CD4-positive, alpha-beta T cell treated with Interferon gamma for 1 hour (primary cell): ENCODE results near the gene MGLL.

ENCODE experiments used
- DNase-seq: peaks from one replicate; pipeline ENCODE4 v3.0.0-alpha.2; 2020

MGLL gene

DNA sequence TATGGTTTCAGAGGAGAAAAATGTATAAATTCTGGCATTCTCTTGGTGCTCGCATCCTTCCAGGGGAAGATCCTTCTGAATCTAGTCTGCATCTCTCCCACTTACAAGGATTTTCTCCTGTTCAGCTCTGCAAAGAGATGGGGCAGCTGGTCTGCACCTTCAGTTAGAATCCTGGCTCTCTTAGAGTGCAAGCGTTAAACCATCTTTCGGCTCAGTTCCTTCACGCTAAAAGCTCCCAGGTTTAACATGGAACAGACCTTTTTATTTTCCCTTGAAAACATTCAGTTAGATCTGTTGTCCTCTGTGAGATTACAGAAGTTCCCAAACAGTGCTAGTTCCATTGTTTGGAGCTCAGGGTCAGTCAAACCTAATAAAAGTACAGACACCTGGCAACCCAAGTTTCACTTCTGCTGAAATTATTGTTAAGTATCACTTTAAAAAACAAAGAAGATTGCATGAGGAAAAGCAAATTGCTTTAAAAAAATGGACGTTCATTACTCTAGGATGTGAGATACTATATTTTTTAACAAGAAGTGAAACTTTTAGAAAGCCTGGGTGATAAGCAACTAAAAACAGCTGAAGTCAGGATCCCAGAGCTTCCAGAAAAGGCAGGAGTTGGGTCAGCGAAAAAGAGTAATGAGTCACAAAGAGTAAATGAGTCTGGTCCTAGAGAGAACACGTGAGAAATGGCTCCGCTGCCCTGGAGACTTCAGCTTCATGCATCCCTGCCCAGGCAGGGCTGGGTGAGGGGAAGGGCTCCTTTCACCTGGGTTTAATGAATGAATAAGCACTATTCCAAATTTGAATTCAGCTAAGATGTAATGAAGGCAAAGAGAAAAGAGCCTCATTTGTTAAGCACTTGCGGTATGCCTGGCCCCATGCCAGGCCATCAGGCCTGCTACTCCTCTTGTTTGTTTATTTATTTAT, 86.3 kb downstream of the MGLL start:
- DNase-seq = peak; percentile 11

DNA sequence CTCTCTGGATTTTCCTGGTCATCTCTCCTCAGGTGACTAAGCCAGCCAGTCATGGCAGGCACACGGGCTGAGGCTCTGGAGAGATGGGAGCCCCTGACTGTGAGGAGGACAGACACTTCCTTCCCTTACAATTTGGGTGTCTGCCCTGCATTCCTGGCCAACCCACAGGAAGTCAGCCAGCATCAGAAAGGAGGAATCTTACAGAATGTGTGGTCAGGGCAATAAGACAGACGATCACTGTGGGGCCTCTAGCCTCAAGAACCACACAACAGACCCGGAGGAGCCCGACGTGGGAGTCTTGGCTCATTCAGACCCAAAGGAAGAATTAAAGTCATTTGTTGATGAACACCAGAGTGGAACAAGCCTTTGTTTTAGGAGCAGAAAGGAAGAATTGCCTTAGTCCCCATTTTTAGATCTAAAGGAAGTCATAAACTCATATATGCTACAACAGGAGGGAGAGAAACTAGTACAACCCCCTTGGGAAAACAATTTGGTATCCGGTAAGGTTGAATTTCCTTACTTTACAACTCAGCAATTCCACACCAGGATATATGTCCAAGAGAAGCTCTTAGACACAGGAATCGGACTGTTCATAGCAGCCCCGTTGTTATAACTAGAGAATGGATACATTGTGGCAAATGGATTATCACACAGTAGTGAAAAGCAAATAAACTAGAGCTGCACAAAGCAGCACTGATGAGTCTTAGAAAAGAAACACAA, 87.4 kb downstream of the MGLL start:
- no peak for DNase-seq

- no peak for DNase-seq
Observed at GRCh38 chr3:127734181-127734720, 88.1 kb downstream of the MGLL start.

- DNase-seq = no peak
Observed at GRCh38 chr3:127733781-127734180, 88.5 kb downstream of the MGLL start.

DNA sequence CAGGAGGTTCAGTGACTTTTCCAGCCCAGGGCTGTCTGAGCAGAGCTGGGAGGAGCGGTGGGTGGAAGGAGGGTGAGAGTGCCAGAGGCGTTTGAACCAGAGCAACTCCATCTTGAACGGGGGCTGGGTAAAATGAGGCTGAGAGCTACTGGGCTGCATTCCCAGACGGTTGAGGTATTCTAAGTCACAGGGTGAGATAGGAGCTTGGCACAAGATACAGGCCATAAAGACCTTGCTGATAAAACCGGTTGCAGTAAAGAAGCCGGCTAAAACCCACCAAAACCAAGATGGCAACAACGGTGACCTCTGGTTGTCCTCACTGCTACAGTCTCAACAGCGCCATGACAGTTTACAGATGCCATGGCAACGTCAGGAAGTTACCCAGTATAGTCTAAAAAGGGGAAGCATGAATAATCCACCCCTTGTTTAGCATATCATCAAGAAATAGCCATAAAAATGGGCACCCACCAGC, 89.4 kb downstream of the MGLL start:
- DNase-seq = peak; percentile 47

DNA sequence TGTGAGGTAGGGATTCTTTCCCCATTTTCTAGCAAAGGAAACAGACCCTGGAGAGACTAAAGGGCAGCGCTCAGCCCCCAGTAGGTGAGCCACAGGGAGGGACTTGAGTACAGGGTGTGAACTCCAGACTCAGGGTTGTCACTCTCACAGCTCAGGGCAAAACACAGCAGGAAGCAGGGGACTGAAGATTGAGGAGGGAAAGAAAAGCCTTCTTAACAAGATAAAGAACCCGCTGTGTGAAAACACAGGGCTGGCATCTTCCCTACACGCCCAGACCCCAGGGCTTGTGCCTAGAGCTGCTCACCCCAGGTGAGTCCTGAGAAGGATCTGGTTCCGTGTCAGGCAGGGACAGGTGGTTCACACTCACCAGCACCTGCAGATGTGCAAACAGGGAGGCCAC, 90.0 kb downstream of the MGLL start:
- no peak for DNase-seq

DNA sequence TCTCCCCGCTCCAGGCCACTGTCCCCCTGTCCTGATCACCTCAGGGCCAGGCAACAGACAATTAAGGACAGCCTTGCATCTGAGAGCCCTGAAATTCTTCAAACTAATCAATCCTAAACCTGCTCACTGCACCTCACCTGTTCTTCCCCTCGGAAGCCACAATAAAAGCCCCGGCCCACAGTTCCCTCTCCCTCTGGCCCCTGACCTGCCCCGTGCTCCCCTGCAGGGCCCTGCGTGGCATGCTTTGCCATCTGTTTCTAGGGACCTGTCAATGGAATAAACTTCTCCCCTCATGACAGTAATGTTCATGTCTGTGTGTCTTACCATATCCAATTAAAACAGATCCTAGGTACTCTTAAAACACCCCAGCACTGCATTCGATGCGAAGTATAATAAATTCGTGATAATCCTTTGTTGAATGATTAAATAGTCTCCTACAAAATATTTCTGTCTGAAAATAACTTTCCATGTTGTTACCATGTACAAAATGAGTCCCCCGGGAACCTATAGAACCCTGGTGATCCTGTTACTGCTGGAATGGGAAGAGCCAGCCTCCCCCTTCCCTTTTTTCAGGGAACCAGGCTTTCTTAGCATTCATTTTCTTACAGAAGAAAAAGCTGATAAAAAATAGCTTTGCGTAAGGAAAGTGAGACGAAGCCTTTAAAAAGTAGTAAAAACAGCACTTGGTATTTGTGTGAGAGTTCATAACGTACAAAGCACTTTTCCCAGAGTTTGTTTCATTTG, 90.6 kb downstream of the MGLL start:
- no peak for DNase-seq

DNA sequence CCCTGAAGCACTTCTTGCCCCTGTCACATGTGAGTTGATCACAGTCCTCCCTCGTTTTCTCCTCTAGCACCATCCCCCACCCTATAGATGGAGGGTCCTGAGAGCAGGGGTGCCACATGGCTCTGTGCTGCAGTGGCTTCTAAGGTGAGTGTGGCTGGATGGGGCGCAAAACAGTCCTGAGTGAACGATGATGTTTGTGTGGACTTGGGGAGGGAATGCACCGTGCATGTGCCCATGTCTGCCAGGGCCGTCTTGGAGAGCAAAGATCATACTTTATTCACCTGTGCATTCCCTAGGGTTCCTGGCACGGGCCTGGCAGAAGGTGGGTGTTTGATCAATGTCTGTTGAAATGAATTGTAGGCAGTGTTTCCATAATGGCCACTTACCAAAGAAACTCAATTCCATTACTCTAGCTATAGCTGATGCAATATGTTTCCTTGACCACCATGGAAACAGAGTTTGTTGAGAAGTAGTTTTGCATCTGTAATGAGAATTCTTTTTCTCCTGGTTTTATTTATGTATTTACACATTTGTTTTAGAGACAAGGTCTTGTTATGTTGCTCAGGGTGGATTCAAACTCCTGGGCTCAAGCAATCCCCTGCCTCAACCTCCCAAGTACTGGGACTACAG, 91.5 kb downstream of the MGLL start:
- no peak for DNase-seq

DNA sequence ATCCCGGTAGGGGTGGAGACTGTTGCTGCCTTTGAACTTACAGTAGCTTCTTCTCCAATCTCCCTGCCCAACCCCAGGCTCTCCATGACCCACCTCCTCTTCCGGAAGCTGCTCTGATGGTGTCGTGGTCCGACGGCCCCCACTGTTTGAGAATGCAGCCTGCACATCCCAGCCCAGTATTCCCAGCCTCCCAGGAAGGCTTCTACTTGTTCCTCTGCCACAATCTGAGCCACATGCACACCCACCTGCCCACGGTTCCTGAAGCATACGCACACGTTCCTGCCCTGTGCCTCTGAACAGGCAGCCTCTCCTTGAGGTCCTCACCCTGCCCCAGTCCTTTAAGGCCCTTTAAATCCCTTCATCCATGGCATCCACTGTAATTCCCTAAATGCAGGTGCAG, 92.1 kb downstream of the MGLL start:
- DNase-seq = no peak

GRCh38 chr3:127729556-127730056, 92.7 kb downstream of the MGLL start:
- DNase-seq = peak; percentile 40

GRCh38 chr3:127728417-127729015, 93.8 kb downstream of the MGLL start:
- DNase-seq = no peak

DNA sequence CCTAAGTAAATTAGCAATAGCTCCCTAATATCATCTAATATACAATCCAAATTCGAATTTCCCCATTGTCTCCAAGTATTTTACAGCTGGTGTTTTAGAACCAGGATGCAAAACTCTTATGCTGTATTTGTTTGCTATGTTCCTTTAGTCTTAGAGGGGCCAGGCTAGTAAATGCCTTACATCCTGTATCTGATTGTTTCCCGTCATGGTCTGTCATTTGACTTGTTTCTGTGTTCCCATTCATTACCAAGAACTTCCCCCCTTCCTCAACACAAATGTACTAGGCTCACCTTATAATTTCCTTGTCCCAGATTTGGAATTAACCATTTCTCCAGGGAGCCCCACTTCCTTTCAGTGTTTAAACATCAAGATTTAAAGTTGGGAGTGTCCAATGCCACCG, 95.4 kb downstream of the MGLL start:
- no peak for DNase-seq

- DNase-seq = no peak
Observed at GRCh38 chr3:127723011-127723567, 99.2 kb downstream of the MGLL start.

DNA sequence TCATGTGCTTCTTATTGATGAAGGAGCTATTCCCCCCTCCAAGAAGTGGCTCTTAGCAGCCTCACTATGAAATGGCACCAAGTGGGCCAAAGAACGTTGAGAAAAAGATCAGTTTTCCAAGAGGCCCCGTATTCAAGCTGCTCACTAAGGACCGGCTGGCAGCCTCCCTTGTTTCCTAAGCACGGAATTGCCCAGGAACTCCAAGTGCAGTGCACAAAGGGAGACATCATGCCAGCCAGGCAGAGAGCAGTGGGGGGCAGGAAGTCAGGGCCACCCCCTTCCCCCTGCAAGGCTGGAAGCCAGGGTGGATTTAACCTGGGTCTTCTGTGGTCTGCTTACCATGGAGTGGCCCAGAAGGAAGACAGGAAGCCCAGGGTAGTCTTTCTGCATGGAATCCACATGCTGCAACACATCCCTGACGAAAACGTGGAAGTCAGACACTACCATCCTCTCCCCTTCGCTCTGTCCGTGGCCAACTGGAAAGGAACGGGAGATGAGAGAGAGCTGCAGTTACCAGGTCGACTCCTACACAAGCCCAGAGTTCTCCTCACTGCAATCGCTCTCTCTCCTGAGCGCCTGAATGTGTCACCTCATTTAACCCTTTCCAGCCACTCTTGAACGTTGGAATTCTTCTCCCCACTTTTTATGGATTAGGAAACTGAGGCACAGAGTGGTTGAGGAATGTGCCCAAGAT, 100.1 kb downstream of the MGLL start:
- DNase-seq = no peak

DNA sequence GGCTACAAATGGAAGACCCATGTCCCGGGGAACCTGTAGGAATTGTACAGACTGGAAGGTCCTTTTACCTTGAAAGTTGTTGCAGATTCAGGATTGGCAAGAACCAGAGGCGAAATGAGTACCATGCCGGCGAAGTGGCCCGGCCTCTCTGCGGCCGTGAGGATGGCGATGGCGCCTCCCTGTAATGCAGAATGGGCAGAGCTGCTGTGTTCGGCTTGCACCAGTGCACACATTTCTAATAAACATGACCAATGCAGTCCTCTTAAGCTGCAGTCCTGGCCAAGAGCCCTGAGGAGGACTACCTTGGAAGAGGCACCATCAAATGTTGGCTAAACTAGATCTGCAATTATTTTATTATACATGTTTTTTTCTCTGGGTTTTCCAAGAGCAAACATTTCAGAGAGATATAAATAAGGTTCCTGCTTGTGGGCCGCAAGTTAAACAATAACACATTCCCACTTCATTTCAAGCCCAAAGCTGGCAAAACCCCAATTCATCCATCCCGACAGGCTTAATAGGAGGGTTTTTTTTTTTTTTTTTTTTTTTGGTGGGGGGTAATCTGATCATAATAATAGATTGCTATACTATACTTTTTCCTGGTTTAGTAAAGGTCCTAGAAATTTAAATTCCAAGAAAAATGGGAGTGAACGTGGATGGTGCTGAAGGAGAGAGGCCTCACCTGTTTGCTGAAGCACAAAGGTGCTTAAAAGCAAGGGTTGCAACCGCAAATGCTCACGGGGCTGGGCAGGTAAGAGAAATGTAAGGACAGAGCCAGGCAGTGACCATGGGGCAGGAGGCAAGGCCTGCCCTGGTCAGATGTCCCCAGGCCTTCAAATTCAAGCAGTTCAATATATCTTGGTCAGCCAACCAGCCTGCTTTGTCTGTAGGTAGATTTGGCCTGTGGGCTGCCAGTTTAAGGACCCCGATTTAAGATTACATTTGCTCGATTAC, 101.1 kb downstream of the MGLL start:
- no peak for DNase-seq

- DNase-seq = no peak
Observed at GRCh38 chr3:127720161-127720823, 102.0 kb downstream of the MGLL start.

GRCh38 chr3:127719369-127719768, 102.9 kb downstream of the MGLL start:
- DNase-seq = no peak

DNA sequence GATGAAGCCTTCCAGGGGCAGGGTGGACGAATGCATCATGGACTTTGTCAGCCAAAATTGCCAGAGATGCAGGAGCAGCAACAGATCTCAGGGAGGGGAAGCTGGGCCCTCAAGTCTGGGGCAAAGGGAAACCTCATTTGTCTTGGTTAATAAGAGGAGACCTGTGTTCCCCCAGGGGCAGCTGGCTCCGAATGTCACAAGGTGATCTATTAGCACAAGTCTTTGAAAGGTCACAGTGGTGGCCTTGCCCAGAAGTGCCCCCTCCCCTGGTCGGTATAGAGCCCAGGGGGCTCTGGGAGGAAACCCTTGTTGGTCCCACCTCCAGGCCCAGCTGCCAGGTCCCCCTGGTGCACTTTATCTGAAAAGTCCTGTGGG, 103.4 kb downstream of the MGLL start:
- DNase-seq = no peak

GRCh38 chr3:127718245-127718915, 103.9 kb downstream of the MGLL start:
- DNase-seq = no peak
